Keratinocyte (primary cell): ENCODE data around the gene RPGRIP1. TPM values are rescaled to one million over a fixed set of nuclear protein-coding genes. Genes with fewer than 3 reads are reported as not detected.

ENCODE experiments used
- DNase-seq: peaks from one replicate; pipeline ENCODE4 v3.0.0-alpha.2; 2011; ENCODE audit warnings: low read depth, missing footprints, low spot score
- FAIRE-seq: peaks from 2 replicates; lab custom pipeline; 2011; peaks lifted over from hg19 to GRCh38; lab: Jason Lieb, UNC
- H2AFZ ChIP-seq: 2 replicates; pipeline ENCODE4 v1.6.0; 2012; ENCODE audit warnings: low read length, control low read depth, inconsistent platforms; ENCODE audit not compliant: control insufficient read depth
- H3K27ac ChIP-seq: 2 replicates; pipeline ENCODE4 v1.5.1; 2011; ENCODE audit warnings: low read length; ENCODE audit not compliant: control insufficient read depth, insufficient read depth
- H3K27me3 ChIP-seq: 3 replicates; pipeline ENCODE4 v1.6.0; 2011; ENCODE audit warnings: low read length; ENCODE audit not compliant: control insufficient read depth, insufficient read depth; ENCODE audit errors: extremely low read depth
- H3K36me3 ChIP-seq, 2 experiments: 2 replicates in 1 of 2; 3 replicates in 1 of 2; pipeline ENCODE4 v1.5.1; 2011; ENCODE audit warnings: low read length in 2 of 2, mild to moderate bottlenecking in 1 of 2; ENCODE audit not compliant: control insufficient read depth in 2 of 2, insufficient read depth in 2 of 2; ENCODE audit errors: extremely low read depth in 1 of 2
- H3K4me1 ChIP-seq: 3 replicates; pipeline ENCODE4 v1.5.1; 2011; ENCODE audit warnings: low read length; ENCODE audit not compliant: control insufficient read depth, insufficient read depth; ENCODE audit errors: extremely low read depth
- H3K4me2 ChIP-seq: 3 replicates; pipeline ENCODE4 v1.6.0; 2011; ENCODE audit warnings: low read depth, low read length; ENCODE audit not compliant: control insufficient read depth, insufficient read depth; ENCODE audit errors: extremely low read depth
- H3K4me3 ChIP-seq, 3 experiments: fragments of 200-600 bp in 1 of 3; sonication (generic) in 1 of 3; 2 replicates in 2 of 3; 3 replicates in 1 of 3; pipeline ENCODE4 v1.5.1; 2011 to 2016; ENCODE audit warnings: low read length in 3 of 3, mild to moderate bottlenecking in 3 of 3, control low read depth in 2 of 3, inconsistent platforms in 1 of 3, low read depth in 1 of 3, mixed read lengths in 1 of 3, mixed run types in 1 of 3, moderate library complexity in 1 of 3; ENCODE audit not compliant: control insufficient read depth in 2 of 3, insufficient read depth in 2 of 3; ENCODE audit errors: extremely low read depth in 1 of 3
- H3K79me2 ChIP-seq: 2 replicates; pipeline ENCODE4 v1.6.0; 2012; ENCODE audit warnings: low read length; ENCODE audit not compliant: control insufficient read depth, insufficient read depth
- H3K9ac ChIP-seq: 3 replicates; pipeline ENCODE4 v1.6.0; 2011; ENCODE audit warnings: low read length; ENCODE audit not compliant: control insufficient read depth, insufficient read depth; ENCODE audit errors: extremely low read depth
- H3K9me1 ChIP-seq: 3 replicates; pipeline ENCODE4 v1.6.0; 2011; ENCODE audit warnings: low read length; ENCODE audit not compliant: control insufficient read depth, insufficient read depth; ENCODE audit errors: extremely low read depth
- H3K9me3 ChIP-seq: 2 replicates; pipeline ENCODE4 v1.5.1; 2012; ENCODE audit warnings: low read depth, low read length; ENCODE audit not compliant: control insufficient read depth
- H4K20me1 ChIP-seq: 3 replicates; pipeline ENCODE4 v1.6.0; 2011; ENCODE audit warnings: low read length; ENCODE audit not compliant: control insufficient read depth, insufficient read depth; ENCODE audit errors: extremely low read depth
- EZH2 ChIP-seq: IDR thresholded peaks from one replicate; pipeline ENCODE4 v1.6.1; 2012; ENCODE audit warnings: inconsistent platforms, mild to moderate bottlenecking, low read length, moderate library complexity
- dilution Hi-C: fragments of 300-500 bp; cut with MboI; formaldehyde crosslinking; loops from one replicate; pipeline ENCODE4 v1.7.0; 2020; ENCODE audit warnings: low sequenced_read_pairs; ENCODE audit not compliant: extremely low pct_ligation_motif_present
- polyA plus RNA-seq, 5 experiments: library from polyadenylated mRNA; depleted of rRNA in 3 of 5; stranded (reverse) in 3 of 5; stranded (forward) in 1 of 5; unstranded in 1 of 5; fragments of >200 nt; gene quantifications; 1 replicate in 1 of 5; 2 replicates in 3 of 5; 3 replicates in 1 of 5; pipeline versions ENCODE4 v1.2.1 to v1.2.3, GENCODE V29; 2011 to 2012; ENCODE audit warnings: missing spikeins in 2 of 5, low read depth in 1 of 5, low replicate concordance in 1 of 5
- TF ChIP-seq, protein P1 (sequence below), 3 experiments: IDR thresholded peaks in 1 of 3; conservative IDR thresholded peaks in 1 of 3; optimal IDR thresholded peaks in 1 of 3; 2 replicates in 2 of 3; 3 replicates in 1 of 3; pipeline versions ENCODE3 to v1.5.1; 2011; ENCODE audit warnings: low read length in 3 of 3, mild to moderate bottlenecking in 3 of 3, moderate library complexity in 2 of 3, control low read depth in 1 of 3, inconsistent platforms in 1 of 3; ENCODE audit not compliant: insufficient read depth in 2 of 3; ENCODE audit errors: extremely low read depth in 1 of 3

Gene RPGRIP1
- polyA plus RNA-seq, 1 donor (not counting 4 experiments of a cell fraction or from before 2014, with no cell fraction given), result 0.07 TPM

DNA sequence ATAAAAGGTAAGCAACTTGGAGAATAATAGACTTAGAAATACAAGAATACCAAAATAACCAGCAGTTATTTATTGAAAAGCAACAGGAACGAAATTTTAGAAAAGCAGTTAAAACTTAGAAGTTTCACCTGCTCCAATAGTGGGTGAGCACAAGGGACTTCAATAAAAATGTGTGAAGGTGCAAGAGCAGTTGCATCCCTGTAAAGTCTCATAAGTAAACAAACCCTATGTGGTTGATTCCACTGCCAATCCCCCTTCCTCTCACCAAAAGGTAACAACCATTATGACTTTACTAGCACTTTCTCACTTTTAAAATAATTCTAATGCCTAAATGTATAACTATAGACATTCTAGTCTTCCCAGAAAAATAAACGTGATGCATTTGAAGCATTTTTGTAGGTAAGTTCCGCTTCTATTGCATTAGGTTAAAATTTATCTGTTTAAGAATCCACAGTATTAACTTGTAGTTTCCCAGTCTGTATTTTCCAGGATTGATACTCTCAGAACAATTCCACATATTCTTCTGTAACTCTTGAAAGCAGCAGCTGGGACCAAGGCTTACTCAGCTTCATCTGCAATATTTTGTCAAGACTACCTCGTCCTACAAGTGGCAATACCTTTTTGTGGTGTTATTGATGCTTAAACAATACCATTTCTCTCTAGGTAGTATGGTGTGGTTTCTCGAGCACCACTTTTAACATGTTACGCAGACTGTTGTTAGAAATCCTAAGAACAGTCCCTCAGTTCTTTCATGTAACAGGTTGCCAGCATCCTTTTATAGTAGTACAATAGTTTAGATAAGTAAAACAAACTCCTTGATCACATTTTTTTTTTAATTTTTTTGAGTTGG is 42.7 kb upstream of the RPGRIP1 start:
- Histone ChIP-seq H3K9ac (no peak overlapping the region), H2AFZ (no peak overlapping the region), H3K4me1 (no peaks in the 10 kb centered on the region), H3K4me3 (no peak overlapping the region), H3K4me2 (no peak overlapping the region), H3K36me3 (peaks cover 16 to 37% of the 10 kb centered on the region in 2 experiments), H3K27ac (no peak overlapping the region), H3K9me3 (no peaks in the 10 kb centered on the region), H3K79me2 (peaks cover 100% of the 10 kb centered on the region), H3K27me3 (no peaks in the 10 kb centered on the region), H4K20me1 (peaks cover 65% of the 10 kb centered on the region), H3K9me1 (peaks cover 3% of the 10 kb centered on the region)
- DNase-seq (no peak), FAIRE-seq (no peak)
- TF ChIP-seq, protein P1, sequence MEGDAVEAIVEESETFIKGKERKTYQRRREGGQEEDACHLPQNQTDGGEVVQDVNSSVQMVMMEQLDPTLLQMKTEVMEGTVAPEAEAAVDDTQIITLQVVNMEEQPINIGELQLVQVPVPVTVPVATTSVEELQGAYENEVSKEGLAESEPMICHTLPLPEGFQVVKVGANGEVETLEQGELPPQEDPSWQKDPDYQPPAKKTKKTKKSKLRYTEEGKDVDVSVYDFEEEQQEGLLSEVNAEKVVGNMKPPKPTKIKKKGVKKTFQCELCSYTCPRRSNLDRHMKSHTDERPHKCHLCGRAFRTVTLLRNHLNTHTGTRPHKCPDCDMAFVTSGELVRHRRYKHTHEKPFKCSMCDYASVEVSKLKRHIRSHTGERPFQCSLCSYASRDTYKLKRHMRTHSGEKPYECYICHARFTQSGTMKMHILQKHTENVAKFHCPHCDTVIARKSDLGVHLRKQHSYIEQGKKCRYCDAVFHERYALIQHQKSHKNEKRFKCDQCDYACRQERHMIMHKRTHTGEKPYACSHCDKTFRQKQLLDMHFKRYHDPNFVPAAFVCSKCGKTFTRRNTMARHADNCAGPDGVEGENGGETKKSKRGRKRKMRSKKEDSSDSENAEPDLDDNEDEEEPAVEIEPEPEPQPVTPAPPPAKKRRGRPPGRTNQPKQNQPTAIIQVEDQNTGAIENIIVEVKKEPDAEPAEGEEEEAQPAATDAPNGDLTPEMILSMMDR (optimal IDR thresholded peaks at IDR 0.05 in 1 of 3, IDR thresholded peaks at IDR 0.05 in 1 of 3, conservative IDR thresholded peaks at IDR 0.05 in 1 of 3; ENCODE audit: extremely low read depth in 1 of 3, insufficient read depth in 2 of 3, low read length in 3 of 3), result no peak
- dilution Hi-C loops, result no loop called here

DNA sequence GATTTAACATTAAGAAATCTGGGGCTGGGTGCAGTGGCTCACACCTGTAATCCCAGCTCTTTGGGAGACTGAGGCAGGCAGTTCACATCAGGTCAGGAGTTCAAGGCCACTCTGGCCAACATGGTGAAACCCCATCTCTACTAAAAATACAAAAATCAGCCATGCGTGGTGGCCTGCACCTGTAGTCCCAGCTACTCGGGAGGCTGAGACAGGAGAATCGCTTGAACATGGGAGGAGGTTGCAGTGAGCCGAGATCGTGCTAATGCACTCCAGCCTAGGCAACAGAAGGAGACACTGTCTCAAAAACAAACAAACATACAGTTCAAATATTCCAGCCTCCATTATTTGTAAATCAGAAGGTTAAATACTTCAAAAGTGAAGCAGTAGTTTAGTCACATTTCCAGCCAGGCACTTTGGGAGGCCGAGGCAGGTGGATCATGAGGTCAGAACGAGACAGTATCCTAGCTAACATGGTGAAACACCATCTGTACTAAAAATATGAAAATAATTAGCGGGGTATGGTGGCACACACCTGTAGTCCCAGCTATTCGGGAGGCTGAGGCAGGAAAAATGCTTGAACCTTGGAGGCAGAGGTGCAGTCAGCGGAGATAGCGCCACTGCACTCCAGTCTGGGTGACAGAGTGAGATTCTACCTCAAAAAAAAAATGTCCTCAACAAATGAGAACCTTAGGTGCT is 40.9 kb upstream of the RPGRIP1 start:
- Histone ChIP-seq H3K36me3 (peaks cover 16 to 34% of the 10 kb centered on the region in 2 experiments), H3K4me2 (no peak overlapping the region), H3K4me3 (no peak overlapping the region), H3K27me3 (no peaks in the 10 kb centered on the region), H3K9me1 (peaks cover 3% of the 10 kb centered on the region), H3K4me1 (no peaks in the 10 kb centered on the region), H2AFZ (no peak overlapping the region), H3K9ac (no peak overlapping the region), H3K27ac (no peak overlapping the region), H3K9me3 (no peaks in the 10 kb centered on the region), H3K79me2 (peaks cover 100% of the 10 kb centered on the region), H4K20me1 (peaks cover 67% of the 10 kb centered on the region)
- no peak for DNase-seq
- dilution Hi-C loops, result no loop called here
- FAIRE-seq, result no peak
- no peak for TF ChIP-seq EZH2
- TF ChIP-seq, protein P1 (optimal IDR thresholded peaks at IDR 0.05 in 1 of 3, IDR thresholded peaks at IDR 0.05 in 1 of 3, conservative IDR thresholded peaks at IDR 0.05 in 1 of 3; ENCODE audit: extremely low read depth in 1 of 3, insufficient read depth in 2 of 3, low read length in 3 of 3), result no peak
